ENCODE measurements around the gene PTRH1.
A peak's percentile ranks its signal among the peaks of the same experiment; 100 is the strongest.
"Not testable (repeated sequence)": the region's sequence is repeated elsewhere in the genome, so short reads cannot be mapped to it uniquely, and the experiment has no call there.

Gene PTRH1

GRCh38 chr9:127715470-127716337 lies at the start of gene PTRH1, which contains the start of gene TTC16:
PTRH1 (minus strand) TSS chr9:127715663; CDS start chr9:127715639, 24 bp downstream.
TTC16 (plus strand) TSS chr9:127716079; CDS start chr9:127716146, 67 bp downstream.
- DNase-seq, result peak; percentile 97

DNA sequence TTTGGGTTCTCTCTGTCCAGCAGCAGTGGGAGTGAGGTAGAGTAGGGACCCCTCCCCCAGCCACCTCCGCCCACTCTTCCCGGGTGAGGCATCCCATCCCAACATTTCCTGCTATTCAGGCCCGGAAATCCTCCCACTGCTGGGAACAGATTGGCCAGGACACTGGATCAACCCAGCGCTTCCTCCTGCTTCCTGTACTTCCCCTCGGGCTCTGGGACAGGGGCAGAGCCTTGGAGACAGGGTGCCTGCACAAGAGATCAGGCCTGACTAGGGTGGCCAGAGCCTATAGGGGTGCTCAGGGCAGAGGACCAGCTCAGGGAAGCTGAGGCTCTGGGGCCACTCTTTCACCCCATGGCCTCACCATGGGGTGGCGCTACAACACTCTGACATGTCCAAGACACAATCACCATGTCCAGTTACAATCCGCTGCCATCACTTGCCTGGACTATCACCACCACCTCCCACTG lies 48.5 kb upstream of the PTRH1 start:
- no peak for DNase-seq

GRCh38 chr9:127762111-127762676 lies 46.7 kb upstream of the PTRH1 start:
- DNase-seq, result no peak

DNA sequence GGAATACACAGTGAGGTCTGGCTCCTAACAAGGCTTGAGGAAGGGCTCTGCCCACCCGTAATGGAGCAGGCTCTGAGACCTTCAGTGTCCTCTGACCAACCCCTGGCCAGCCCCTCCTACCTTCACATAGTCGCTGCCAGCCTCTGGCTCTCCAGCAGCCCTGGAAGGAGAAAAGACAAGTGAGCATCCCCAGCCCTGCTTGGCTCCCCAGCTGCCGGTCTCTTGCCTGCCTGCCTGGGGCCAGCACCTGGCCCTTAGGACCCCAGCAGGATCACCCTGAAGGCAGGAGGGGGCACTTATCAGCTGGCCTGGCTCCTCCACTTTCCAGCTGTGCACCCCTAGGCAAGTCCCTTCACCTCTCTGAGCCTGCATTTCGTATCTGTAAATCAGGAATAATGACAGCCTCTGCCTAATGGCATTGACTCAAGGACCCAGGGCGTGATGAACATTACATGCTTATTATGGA lies 46.1 kb upstream of the PTRH1 start:
- DNase-seq, result no peak

GRCh38 chr9:127761061-127761460 lies 45.6 kb upstream of the PTRH1 start:
- no peak for DNase-seq

- no peak for DNase-seq
Observed at GRCh38 chr9:127758843-127759242, 43.4 kb upstream of the PTRH1 start.

GRCh38 chr9:127756776-127757175 lies 41.3 kb upstream of the PTRH1 start:
- DNase-seq, result not testable (repeated sequence)

GRCh38 chr9:127756233-127756632 lies 40.8 kb upstream of the PTRH1 start:
- DNase-seq, result no peak

DNA sequence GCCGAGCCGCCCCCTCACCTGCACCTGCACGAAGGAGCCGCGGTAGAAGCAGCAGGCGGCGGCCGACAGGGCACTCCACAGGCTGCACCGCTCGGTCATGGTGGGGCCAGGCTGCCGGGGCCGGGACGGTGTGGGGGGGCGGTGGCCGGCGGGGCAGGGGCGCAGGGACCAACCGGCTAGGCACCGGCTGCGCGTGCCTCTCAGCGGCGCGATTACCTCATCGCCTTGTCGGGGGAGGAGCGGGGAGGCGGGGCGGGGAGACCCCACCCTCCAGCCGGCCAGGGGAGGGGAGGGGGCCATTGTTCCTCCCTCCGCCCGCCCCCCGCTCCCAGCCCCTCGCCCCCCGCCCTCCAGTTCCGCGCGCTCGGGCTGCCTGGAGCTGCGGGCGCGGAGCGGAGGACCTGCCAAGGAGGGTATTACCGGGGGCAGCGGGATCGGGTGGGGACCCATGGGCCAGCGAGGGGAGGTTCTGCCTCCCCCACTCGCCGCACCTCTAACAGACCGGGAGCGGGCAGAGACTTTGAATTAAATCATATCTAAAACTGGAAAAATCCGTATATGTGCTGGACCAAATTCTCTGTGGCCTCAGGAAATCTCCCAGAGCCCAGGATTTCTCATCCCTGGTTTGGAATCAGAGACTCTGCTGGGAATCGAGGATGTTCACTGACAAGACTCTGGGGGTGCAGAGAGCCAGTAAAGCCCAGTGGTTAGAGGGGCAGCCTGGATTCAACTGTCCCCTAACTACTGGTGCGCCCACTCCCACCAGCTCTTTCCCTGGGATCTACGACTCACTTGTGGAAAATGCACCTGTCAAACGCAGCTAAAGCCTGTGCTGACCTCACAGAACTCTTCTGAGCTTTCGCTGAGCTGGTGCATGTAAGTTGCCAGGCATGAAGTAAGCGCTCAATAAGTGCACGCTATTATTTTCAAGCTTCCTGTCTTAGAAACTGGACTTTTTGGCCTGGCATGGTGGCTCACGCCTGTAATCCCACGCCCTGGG lies 39.9 kb upstream of the PTRH1 start:
- DNase-seq, result no peak

- DNase-seq, result no peak
Observed at GRCh38 chr9:127754099-127755060, 38.9 kb upstream of the PTRH1 start.

- no peak for DNase-seq
Observed at GRCh38 chr9:127753622-127754021, 38.2 kb upstream of the PTRH1 start.

GRCh38 chr9:127753148-127753547 lies 37.7 kb upstream of the PTRH1 start:
- no peak for DNase-seq

- no peak for DNase-seq
Observed at GRCh38 chr9:127751269-127752054, 36.0 kb upstream of the PTRH1 start.

- no peak for DNase-seq
Observed at GRCh38 chr9:127749090-127749787, 33.8 kb upstream of the PTRH1 start.

GRCh38 chr9:127746959-127747569 lies 31.6 kb upstream of the PTRH1 start:
- DNase-seq, result peak; percentile 61

- DNase-seq, result no peak
Observed at GRCh38 chr9:127744398-127745110, 29.1 kb upstream of the PTRH1 start.

GRCh38 chr9:127742435-127743088 lies 27.1 kb upstream of the PTRH1 start:
- no peak for DNase-seq

GRCh38 chr9:127741831-127742434 lies 26.5 kb upstream of the PTRH1 start:
- no peak for DNase-seq
